ENCODE measurements around the gene SFXN4. TPM values are rescaled to one million over a fixed set of nuclear protein-coding genes. Genes with fewer than 3 reads are reported as not detected.
"Not testable (repeated sequence)": the region's sequence is repeated elsewhere in the genome, so short reads cannot be mapped to it uniquely, and the experiment has no call there.

Gene SFXN4
- total RNA-seq, 1 experiment from 2014 or later = 26.6 TPM

DNA sequence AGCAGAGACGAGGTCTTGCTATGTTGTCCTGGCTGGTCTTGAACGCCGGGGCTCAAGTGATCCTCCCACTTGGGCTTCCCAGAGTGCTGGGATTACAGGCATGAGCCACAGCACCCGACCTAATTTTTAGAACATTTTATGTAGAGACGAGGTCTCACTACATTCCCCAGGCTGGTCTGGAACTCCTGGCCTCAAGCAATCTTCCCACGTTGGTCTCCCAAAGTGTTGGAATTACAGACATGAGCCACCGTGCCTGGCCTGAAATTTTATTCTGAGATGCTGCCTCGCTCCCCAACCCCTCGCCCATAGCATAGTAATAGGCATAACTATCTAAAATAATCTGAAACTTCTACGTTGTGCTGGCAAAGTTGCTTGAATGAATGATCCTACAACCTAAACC is 21.9 kb downstream of the SFXN4 start:
- DNase-seq (ENCODE audit: low read depth) = no peak

DNA sequence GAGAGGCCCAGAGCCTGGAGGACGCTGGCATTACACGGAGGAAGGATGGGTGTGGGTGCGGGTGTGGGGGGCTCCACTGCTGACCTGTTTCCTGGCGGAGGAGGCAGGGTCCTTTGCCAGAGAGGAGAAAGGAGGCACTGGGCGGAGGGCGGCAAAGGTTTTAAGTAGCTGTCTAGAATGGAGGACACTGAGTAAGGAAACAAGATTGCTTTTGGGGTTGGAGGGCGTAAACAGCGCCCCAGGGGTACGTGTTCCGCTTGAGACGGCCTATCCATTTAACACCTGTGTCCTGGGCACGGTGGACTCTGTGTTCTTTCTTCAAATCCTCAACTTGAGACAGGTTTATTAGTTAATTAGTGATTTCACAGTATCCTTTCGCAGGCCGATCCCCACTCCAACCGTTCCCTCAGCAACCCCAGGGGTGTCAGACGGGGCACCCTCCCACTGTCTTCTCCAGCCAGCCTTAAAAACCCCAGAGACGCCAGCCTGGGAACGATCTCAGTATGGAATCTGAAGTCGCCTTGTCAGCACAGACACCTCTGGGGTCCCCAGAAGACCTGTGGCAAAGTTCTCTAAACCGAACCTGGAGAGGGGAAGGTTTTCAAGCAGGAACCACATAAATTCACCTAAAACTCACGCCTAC is 24.8 kb downstream of the SFXN4 start:
- DNase-seq (ENCODE audit: low read depth) = no peak

- no peak for DNase-seq (ENCODE audit: low read depth)
Measured at GRCh38 chr10:119139464-119140067, 25.9 kb downstream of the SFXN4 start.

GRCh38 chr10:119138346-119139306 is 26.9 kb downstream of the SFXN4 start:
- DNase-seq (ENCODE audit: low read depth) = no peak

DNA sequence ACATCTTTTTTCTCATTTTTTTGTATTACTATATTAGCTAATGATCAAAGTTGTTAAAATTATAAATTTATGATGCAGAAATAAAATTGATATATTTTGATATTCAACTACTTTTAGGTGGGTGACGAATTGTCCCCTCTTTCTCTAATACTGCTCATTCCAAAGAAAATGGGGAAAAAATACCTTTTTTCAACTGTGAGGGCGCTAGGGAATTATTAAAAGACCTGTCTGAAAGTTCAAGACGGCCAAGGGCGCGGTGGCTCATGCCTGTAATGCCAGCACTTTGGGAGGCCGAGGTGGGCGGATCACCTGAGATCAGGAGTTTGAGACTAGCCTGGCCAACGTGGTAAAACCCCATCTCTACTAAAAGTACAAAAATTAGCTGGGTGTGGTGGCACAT is 27.6 kb downstream of the SFXN4 start:
- DNase-seq (ENCODE audit: low read depth) = not testable (repeated sequence)

DNA sequence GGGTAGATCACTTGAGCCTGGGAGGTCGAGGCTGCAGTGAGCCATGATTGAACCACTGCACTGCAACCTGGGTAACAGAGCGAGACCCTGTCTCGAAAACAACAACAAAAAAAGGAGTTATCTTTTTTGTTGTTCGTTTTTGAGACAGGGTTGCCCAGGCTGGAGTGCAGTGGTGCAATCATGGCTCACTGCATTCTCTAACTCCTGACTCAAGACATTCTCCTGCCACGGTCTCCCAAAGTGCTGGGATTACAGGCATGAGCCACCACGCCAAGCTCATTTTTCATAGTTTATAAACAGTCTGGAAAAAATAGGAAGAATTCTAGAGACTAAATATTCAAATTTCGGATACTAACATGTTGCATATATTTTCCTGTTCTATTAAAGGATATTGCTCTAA is 29.4 kb downstream of the SFXN4 start:
- DNase-seq (ENCODE audit: low read depth) = no peak

DNA sequence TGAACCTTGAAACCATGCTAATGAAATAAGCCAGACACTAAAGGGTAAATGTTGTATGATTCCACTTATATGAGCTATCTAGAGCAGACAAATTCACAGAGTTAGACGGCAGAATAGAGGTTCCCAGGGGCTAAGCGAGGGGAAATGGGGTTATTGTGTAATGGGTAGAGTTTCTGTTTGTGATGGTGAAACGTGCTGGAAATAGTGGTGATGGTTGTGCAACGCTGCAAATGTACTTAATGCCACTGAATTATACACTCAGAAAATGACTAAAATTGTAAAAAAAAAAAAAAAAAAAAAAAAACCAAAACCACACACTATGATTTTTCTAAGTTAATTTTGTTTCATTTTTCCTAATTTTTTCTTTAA is 30.0 kb downstream of the SFXN4 start:
- no peak for DNase-seq (ENCODE audit: low read depth)

DNA sequence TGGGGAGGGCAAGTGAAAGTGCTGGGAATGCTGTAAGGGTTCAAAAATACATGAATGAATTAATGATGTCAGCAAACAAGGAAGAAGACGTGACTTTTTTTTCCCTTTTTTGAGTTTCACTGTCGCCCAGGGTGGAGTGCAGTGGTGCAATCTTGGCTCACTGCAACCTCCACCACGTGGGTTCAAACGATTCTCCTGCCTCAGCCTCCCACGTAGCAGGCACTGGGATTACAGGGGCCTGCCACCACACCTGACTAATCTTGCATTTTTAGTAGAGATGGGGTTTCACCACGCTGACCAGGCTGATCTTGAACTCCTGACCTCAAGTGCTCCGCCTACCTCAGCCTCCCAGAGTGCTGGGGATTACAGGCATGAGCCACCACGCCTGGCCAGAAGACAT is 31.6 kb downstream of the SFXN4 start:
- DNase-seq (ENCODE audit: low read depth) = no peak

GRCh38 chr10:119132521-119133345 is 32.8 kb downstream of the SFXN4 start:
- DNase-seq (ENCODE audit: low read depth) = no peak

DNA sequence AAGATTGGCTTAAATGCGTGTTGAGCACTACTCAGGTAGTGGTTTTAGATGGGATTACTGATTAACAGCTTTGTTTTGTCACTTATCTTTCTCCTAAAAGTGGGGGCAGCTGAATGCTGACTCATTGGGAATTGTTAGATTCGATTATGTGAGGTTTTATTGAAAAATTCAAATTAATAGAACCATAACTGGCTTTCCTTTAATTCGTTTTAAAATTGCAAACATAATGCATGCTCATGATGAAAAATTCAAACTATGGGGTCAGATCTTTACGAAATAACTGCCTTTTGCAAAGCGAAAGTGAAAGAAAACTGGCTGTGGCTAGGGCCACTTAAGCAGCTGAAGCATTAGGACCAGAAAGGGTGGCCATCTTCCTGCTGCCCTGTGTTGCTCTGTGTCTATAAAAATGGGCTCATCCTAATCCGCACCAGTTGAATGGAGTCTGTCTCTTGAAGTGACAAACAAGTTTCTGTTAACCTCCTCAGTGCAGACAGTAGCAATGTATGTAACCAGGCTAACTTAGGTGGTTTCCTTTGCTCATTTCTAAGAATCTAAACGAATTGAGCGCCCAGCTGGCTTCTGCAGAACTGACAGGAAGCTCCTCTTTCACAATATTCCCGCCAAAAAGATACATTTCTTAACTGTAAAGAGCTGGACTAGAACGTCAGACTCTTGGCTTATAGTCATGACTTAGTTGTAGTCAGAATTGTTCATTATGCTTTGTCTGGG is 33.8 kb downstream of the SFXN4 start:
- DNase-seq (ENCODE audit: low read depth) = peak; percentile 72

DNA sequence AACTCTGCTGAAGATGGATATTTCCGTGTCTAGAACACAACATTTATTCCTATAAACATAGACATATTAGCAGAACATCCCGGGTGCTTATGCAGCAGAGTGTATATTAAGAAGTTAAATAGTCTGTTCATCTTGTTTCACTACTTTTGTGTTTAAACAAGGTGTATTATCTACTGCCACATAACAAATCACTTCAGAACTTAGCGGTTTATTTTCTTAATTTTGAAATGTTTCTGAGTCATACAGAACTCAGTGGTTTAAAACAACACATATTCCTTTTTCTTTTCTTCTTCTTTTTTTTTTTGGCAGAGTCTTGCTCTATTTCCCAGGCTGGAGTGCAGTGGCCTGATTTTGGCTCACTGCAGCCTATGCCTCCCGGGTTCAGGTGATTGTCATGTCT is 35.8 kb downstream of the SFXN4 start:
- no peak for DNase-seq (ENCODE audit: low read depth)

DNA sequence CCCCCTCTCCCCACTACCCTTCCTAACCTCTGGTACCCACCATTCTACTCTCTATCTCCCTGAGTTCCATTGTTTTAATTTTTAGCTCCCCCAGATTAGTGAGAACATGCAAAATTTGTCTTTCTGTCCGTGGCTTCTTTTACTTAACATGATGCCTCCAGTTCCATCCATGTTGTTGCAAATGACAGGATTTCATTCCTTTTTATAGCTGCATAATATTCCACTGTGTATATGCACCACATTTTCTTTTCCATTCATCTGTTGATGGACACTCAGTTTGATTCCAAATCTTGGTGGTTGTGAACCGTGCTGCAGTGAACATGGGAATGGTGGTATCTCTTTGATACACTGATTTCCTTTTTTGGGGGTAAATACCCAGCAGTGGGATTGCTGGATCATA is 39.6 kb downstream of the SFXN4 start:
- no peak for DNase-seq (ENCODE audit: low read depth)

GRCh38 chr10:119120875-119121274 is 44.6 kb downstream of the SFXN4 start:
- no peak for DNase-seq (ENCODE audit: low read depth)

DNA sequence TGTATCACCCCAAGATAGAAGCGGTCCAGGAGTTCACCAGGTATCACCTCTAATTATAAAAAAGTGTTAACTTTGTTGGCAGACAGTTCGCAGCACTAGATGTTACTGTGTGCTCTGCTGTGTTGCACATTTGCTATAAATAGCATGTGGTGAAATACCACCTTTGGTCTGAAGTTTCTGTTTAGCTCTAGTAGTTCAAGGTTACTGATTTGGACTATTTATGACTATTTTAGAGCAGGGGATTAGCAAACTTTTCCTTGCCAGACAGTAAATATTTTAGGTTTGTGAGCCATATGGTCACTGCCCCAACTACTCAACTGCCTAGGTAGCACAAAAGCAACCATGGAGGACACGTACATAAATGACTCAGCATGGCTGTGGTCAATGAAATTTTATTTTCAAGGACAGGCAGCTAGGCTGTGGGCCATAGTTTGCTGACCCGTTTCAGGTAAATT is 45.1 kb downstream of the SFXN4 start:
- peak; percentile 58 for DNase-seq (ENCODE audit: low read depth)

- DNase-seq (ENCODE audit: low read depth) = no peak
Measured at GRCh38 chr10:119119400-119119799, 46.1 kb downstream of the SFXN4 start.

DNA sequence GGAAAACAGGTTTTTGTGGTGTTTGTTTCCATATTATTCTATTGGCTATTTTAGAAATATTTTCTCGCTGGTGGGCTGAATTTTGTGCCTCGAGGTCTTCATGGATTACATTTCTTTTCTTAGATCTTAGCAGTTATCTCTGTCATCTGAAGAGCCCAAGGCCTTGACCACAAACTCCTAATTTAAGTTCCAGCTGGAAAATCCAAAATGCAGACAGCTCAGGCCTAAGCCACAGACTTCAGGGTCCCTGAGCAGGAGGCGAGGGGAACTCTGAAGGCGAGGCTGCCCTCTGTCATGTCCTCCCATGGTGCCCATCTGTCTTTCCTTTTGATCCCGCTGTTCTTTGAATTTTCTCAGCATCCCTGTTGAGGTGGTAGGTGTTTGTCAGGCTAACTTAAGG is 47.3 kb downstream of the SFXN4 start:
- peak; percentile 21 for DNase-seq (ENCODE audit: low read depth)

DNA sequence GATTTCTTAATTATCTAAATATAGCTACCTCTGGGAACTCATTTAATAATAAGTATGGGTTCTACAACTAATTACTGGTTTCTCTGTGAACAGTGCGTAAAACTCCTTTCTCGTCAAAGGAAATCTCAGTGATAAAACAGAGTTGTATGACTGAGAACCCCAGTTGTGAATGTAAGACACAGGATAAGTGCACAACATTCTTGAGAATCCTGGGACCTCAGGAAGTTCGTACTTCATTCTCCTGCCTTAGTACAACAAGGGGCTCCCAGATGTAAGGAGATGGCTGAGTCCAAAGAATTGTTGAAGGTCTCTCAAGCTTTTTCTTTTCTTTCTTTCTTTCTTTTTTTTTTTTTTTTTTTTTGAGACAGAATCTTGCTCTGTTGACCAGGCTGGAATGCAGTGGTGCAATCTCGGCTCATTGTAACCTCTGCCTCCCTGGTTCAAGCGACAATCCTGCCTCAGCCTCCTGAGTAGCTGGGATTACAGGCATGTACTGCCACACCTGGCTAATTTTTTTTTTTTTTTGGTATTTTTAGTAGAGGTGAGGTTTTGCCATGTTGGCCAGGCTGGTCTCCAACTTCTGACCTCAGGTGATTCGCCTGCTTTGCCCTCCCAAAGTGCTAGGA is 49.1 kb downstream of the SFXN4 start:
- DNase-seq (ENCODE audit: low read depth) = no peak

- DNase-seq (ENCODE audit: low read depth) = no peak
Measured at GRCh38 chr10:119115926-119116325, 49.6 kb downstream of the SFXN4 start.

DNA sequence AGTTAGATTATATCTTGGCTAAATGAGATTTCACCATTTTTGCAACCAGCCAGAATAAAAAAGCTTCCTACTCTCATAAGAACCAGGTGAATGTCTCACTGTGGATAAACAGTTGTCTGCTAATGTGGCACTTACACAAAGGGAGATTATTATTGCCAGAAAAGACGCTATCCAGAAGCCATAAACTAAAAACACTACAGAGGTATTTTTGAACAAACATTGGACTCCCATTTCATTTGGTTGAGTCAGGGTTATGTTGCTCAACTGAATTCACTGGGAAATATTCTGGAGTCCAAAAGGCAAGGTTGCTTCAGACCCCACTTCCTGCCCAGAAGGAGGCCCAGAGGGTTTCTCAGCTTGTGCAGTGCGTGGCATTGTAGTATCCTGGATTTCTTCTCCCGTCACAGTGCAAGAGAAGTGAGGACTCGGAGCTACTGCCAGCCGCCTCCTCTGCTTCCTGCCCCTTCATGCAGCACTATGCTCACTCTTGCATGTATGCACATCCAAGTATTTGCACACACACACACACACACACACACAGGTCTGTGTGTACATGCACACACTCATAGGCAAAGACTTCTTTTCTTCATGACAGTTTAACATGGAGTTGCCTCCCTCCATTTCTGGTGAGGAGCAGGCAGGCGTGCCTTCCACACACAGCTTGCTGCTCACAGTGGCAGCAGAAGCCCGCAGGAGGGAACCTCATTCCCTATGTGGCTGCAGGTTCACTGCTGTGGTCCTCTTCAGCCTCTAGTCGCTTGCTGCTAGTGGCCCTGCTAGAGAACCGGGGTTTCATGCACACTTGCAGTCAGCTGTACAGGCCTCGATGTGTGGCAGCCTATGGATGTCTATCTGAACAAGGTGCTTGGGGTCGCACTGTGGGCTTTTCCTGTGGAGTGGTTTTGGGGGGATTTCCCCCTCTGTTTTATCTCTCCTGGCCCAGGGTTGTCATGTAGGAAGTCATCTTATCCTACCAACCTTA is 51.5 kb downstream of the SFXN4 start:
- peak; percentile 35 for DNase-seq (ENCODE audit: low read depth)

All from RPMI7951 (cell line).